KBM-7 (cell line): ENCODE measurements around the gene AHCYL2.
"Not testable (repeated sequence)": the region's sequence is repeated elsewhere in the genome, so short reads cannot be mapped to it uniquely, and the experiment has no call there.

Experiments
- DNase-seq: peaks from one replicate; pipeline ENCODE4 v3.0.0-alpha.2; 2015
- in situ Hi-C: fragments of 300-500 bp; cut with MboI; formaldehyde crosslinking; loops from 2 replicates; pipeline ENCODE4 v1.14.3; 2020; ENCODE audit warnings: low sequenced_read_pairs, low pct_unique_long_range_greater_than_20kb, mixed read lengths

The AHCYL2 gene

DNA sequence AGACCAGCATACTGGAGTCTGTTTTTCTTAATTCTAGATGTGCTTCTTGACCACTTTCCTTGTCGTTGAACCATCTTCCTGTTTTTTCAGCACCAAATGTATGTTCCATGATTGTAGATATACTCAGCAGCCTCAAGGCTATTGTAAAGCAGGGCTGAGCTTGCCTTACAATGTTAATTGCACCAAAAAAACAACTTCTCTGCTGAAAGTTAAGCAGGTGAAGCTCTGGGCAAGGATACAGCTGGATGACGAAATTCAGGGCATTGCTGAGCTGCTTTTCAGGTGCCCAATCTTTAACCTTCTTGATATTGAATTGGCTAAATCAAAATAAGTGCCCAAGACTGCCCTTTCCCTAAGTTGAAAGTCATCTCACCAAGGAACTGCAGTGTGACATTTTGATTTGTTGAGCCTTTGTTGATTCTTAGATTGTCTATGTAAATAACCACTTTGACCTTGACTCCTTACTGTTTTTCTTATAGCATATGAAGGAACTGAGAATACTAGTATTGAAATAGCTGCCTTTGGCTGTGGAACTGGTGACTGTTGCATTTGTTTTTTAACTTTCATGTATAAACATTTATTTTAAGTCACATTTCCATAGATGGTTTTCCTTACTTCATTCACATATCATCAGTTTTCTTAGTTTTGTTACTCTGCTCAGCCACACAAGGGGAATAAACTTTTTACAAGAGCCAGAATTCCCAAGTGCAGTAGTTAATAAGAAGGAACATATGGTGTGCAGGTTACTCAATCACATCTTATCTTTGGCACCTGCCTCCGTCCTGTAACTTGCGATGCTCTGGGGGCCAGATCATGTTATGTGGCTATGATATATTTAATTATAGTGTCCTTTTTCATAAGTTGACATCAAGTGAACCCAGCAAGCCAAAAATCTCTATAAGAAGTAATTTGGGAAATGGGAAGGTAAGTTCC lies 3.1 kb downstream of the AHCYL2 start:
- in situ Hi-C loops, result no loop called here
- DNase-seq, result peak; percentile 37

DNA sequence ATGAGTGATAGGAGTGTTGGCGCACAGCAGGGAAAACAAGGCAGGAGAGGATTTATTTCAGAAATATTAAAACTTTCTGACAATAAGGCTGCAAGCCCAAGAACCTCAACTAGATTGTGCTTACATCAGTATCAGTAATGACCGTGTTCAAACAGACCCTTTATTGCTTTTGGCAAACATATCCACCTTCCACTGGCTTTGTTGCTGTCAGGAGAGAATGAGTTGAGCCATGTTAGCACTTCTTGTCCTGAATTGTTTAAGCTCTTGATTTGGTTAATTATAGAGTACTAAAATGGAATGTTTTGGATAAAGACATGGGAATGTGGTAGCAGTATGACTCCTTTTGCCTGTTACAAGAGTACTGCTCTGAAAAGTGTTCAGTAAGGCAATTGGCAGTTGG lies 3.8 kb downstream of the AHCYL2 start:
- DNase-seq, result no peak
- in situ Hi-C loops, result no loop called here

DNA sequence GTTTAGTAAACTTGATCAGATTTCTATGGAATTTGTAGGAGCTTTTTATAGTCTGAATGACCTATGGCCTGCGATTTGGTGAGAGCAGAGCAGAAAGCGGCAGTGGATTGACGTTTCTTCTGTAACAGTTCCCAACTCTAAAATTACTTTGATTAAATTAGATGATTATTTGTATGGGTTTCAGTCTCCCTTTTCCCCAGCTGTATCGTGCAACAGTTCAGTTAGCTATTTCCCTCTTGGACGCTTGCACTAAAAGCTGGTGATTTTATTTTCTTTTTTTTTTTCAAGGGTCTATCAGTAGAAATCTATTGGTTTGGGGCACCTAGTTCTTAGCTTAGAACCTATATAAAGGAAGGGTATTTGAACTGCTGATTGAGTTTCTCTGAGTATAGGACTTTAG lies 6.8 kb downstream of the AHCYL2 start:
- in situ Hi-C loops, result no loop called here
- DNase-seq, result no peak

DNA sequence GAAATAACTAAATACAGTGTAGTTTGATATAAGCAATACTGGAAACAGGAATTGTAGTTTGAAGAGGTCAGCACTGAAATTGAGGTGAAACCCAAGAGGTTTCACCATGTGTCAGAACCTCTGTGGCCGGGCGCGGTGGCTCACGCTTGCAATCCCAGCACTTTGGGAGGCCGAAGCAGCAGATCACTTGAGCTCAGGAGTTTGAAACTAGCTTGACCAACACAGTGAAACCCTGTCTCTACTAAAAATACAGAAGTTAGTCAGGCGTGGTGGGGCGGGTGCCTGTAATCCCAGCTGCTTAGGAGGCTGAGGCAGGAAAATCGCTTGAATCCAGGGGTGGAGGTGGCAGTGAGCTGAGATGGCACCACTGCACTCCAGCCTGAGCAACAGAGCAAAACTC lies 13.7 kb downstream of the AHCYL2 start:
- in situ Hi-C loops, result no loop called here
- no peak for DNase-seq

DNA sequence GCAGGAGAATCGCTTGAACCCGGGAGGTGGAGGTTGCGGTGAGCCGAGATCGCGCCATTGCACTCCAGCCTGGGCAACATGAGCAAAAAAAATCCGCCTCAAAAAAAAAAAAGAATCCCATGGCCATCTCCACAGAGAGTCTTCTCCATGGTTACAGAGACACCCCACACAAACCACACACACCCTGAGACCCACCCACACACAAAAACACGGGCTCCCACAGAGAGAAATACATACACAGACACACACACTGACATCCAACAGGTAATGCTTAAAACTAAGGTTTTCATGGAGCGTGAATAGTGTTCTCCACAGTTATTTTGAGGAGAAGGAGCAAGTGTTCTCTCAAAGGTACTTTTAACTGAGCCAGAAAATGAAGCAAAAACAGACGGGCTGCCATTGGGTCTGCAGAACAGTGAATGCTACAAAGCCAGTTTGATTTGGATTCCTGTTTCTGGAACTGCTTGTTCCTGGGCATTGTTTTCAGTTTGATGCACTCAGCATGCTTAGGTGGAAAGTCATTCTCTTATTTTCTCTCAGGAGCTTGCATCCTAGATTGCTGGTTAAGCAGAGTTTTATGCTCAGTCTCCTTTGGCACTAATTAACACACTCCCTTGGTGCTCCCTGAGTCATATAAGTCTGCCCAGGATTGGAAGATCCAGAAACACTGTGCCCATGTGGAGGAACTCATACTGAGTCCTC lies 15.4 kb downstream of the AHCYL2 start:
- in situ Hi-C loops, result no loop called here
- no peak for DNase-seq

DNA sequence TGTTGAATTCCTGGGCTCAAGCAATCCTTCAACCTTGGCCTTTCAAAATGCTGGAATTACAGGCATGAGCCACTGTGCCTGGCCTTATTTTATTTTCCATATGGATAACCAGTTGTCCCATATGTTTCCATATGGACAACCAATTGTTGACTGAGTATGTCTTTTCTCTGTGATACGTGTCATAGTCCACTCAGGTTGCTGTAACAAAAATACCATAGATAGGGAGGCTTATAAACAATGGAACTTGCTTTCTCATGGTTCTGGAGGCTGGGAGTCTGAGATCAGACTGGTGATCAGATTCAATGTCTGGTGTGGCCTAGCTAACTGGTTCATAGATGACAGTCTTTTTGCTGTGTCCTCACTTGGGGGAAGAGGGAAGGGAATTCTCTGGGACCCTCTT lies 19.4 kb downstream of the AHCYL2 start:
- in situ Hi-C loops, result no loop called here
- DNase-seq, result no peak

DNA sequence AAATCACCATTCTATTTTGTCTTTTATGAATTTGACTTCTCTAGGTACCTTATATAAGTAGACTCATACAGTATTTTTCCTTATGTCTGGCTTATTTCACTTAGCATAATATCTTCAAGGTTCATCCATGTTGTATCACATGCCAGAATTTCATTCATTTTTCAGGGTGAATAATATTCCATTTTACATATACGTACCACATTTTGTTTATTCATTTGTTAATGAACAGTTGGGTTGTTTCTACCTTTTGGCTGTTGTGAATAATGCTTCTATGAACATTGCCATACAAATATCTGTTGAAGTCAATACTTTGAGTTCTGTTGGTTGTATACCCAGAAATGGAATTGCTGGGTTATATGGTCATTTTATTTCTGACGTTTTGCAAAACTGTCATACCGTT lies 20.7 kb downstream of the AHCYL2 start:
- in situ Hi-C loops, result no loop called here
- no peak for DNase-seq

DNA sequence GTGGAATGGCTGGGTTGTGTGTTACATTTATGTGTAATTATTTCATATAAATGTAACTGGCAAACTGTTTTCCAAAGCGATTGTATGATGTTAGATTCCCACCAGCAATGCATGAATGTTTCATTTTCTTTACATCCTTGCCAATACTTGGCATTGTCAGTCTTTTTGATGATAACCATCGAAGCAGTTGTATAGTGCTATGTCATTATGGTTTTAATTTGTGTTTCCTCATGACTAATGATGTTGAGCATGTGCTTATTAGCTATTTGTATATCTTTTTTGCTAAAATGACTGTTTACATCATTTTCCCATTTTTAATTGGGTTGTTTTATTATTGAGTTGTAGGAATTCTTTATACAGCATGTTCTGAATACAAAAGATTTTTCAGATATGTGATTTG lies 22.3 kb downstream of the AHCYL2 start:
- in situ Hi-C loops, result no loop called here

DNA sequence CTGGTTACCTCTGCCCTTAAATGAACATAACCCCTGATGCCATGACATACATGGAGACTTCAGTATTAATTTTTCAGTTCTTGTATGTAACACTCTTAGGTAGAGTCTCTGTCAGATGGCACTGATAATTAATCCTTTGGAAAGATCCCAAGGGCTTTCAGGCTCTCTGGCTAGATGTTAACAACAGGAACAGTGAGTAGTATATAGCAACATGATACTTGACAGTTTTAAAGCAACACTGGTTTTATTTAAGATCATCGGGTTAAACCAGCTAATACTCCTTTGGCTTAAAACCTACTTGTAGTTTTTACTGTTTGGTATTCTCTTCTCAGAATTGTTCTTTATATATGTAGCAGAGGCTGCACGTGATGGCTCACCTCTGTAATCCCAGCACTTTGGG lies 27.3 kb downstream of the AHCYL2 start:
- in situ Hi-C loops, result no loop called here
- DNase-seq, result no peak

More for the DNA sequence above, 22.3 kb downstream of the AHCYL2 start:
- DNase-seq, result no peak

DNA sequence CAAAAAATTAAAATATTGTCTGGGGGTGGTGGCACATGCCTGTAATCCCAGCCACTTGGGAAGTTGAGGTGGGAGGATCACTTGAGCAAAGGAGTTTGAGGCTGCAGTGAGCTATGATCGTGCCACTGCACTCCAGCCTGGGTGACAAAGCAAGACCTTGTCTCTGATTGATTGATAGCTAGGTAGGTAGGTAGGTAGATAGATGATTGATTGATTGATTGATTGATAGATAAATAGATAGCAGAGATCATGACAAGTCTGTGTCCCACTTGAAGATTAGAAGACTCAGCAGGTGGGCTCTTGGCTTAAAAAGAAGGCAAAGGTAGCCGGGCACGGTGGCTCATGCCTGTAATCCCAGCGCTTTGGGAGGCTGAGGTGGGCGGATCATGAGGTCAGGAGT lies 27.8 kb downstream of the AHCYL2 start:
- in situ Hi-C loops, DNase-seq: not testable (repeated sequence)

DNA sequence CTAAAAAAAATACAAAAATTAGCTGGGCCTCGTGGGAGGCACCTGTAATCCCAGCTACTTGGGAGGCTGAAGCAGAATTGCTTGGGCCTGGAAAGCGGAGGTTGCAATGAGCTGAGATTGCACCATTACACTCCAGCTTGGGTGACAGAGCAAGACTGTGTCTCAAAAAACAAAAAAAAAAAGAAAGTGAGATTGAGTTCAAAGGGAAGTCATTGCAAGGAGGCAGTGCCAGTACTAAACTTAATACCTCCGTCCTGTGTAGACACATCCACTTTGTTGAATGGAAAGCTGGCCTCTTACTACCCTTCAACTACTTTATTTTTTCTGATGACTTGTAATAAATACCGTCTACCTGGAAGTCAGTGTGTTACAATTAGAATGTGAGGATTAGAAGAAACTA lies 31.0 kb downstream of the AHCYL2 start:
- DNase-seq, result no peak
- in situ Hi-C loops, result no loop called here

DNA sequence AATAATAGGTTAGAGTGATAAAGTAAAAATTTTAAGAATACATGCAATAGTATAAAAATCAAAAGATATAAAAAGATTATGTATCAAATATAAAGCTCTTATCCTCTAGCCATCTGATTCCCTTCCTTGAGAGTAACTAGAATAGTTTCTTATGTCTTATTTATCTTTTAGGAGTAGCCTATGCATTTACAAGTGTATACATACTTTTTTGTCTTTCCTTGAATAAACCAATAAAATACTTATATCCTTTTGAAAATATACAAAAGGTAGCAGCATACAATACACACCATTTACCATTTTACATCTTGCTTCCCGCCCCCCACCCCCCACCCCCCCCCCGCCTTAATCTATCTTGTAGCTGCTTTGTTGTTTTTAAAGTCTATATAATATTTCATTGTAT lies 31.4 kb downstream of the AHCYL2 start:
- no peak for DNase-seq
- in situ Hi-C loops, result no loop called here

DNA sequence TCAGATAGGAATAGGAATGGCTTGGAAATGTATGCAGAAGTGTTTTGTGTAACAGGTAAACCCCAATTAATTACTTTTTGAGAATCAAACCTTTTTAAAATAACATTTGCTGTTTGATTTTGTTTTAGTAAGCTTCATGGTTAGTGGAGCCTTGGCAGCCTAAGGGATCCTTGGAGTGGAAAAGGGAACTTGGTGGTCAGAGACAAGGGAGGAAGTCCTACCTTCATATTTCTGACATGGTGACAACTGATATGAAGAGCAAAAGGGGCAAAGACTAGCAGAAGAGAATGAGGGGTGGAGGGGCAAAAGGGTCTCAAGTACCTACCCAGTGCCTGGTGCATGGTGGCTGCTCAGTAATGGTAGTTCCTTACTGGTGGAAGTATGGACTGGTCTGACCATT lies 32.3 kb downstream of the AHCYL2 start:
- in situ Hi-C loops, result no loop called here
- DNase-seq, result peak; percentile 71

DNA sequence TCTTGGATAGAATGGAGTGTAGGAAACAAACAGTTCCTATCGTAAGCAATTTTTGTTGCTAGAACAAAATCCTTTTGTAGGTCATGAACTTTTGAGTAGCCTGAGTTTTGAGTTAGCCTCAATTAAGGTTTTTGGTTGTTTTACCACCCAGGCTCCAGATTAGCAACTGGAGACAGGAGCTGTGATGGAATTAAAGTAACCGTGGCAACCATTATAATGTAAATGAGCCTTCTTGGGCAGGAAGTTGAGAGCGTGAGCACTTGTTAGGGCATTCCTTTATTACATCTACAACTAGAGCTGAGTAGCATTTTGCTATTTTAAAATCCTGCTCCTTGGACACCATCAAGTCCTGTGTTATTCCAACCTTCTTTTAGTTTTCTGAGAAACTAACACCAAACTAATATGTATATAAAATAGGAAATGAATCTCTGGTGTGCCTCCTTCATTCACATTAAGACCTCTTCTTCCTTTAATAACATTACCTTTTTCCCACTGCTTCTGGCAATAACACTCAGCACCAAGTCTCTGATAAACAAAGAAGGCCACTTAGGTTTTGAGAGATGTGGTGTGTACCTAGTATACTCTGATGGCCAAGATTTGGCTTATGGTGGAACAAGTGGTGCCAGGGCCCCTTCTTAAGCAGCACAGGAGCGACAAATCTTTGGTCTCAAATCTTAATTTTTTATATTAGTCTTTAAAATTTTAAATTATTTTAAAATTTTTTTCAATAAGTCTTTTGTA lies 34.0 kb downstream of the AHCYL2 start:
- peak; percentile 19 for DNase-seq
- in situ Hi-C loops, result no loop called here

DNA sequence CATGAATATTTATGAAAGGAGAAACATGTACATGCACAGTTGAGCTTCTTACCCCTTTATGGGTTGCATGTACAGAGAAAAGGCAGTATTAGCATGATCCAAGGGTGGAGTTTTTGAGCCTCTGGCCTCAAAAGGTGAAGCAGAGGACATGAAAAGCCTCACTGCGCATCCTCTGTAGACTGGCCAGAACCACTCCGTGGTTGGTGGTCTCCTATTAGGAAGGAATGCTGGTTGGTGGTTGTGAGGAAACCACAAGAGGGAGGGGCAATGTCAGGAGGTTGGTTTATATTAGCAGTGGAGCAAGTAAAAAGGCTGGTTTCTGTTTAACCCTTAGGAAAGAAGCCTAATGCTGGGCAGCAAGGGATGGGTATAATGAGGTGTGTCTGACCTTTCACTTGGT lies 37.5 kb downstream of the AHCYL2 start:
- in situ Hi-C loops, result no loop called here
- DNase-seq, result peak; percentile 52

DNA sequence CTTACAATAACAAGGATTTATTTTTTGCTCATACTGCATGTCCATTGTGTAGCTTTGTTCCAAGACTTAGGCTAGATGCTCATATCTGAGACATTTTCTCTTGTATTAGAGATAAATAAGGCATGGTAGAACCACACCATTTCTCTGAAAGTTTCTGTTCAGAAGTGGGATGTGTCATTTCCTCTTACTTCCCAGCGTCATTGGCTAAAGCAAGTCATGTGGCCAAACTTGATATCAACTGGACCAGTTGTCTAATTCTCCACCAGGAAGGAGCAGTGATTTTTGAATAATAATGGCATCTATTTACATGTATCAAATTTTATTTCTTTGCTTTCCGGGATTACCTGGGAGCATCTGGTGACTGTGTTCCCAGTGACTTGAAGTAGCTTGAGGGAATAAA lies 38.3 kb downstream of the AHCYL2 start:
- in situ Hi-C loops, result no loop called here
- DNase-seq, result no peak

DNA sequence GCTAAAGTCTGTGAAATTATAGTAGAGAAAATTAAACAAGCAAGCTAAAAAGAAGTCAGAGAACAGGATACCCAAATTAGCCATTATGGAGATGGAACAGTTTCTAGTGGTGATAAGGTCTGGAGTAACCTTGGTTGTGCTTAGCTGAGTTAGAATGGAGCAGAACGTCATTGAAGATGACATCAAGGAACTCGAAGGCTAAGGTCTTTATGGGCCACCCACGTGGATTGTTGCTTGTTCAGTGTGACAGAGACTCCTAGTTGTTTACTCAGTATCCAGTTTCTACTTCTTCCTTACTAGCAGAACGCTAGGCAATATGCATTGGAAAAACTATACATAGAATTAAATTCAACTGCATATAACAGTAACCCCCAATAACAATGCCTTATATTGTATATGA lies 39.7 kb downstream of the AHCYL2 start:
- in situ Hi-C loops, result no loop called here
- no peak for DNase-seq

DNA sequence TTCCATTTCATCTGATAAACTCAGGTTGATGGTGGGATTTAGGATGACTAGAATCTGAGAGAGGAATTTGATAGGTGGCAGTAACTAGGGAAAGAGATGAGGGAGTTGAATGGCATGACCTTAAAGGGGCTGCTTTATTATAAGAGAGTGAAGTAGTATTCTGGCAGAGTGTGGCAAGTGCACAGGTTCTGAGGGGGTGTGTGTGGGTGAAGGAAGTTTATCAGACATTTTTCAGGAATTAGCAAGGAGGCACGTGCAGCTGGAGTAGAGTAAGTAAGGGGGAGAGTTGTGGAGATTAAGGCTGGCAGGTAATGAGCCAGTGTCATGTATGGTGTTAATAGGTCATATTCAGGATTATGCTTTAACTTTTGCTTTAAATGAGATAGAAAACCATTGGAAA lies 40.5 kb downstream of the AHCYL2 start:
- in situ Hi-C loops, result no loop called here
- no peak for DNase-seq

DNA sequence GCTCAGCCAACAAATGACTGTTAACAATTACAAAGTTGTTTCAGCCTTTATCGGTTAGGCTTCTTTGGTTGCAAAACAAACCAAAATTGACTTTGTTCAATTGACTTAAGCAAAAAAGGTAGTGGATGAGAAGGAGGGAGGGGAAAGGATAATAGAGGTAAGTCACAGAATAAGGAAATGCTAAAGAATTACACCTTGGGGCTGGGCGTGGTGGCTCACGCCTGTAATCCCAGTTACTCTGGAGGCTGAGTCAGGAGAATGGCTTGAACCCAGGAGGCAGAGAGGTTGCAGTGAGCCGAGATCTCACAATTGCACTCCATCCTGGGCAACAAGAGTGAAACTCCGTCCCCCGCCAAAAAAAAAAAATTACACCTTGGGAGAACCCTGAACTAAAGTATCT lies 41.4 kb downstream of the AHCYL2 start:
- in situ Hi-C loops, result no loop called here
- DNase-seq, result no peak

DNA sequence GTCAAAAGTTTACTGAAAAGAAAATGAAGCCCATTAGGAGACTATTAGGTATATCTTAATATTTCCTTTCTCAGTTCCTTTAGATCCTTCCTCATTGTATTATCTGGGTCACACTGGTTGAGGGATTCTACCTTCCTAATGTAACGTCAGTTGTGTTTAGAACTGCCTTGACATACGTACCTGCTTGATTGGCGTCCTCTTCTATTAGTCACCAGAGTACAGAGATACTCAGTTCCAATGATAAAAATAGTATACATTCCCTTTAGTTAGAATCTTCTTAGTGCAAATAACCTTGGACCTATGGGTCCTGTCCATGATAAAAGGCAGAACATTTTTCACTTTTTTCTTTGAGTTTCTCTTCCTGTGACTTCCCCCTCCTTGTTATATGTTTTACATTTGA lies 45.2 kb downstream of the AHCYL2 start:
- no peak for DNase-seq
- in situ Hi-C loops, result no loop called here
